ENCODE data around the gene HNRNPLL.

HNRNPLL gene

DNA sequence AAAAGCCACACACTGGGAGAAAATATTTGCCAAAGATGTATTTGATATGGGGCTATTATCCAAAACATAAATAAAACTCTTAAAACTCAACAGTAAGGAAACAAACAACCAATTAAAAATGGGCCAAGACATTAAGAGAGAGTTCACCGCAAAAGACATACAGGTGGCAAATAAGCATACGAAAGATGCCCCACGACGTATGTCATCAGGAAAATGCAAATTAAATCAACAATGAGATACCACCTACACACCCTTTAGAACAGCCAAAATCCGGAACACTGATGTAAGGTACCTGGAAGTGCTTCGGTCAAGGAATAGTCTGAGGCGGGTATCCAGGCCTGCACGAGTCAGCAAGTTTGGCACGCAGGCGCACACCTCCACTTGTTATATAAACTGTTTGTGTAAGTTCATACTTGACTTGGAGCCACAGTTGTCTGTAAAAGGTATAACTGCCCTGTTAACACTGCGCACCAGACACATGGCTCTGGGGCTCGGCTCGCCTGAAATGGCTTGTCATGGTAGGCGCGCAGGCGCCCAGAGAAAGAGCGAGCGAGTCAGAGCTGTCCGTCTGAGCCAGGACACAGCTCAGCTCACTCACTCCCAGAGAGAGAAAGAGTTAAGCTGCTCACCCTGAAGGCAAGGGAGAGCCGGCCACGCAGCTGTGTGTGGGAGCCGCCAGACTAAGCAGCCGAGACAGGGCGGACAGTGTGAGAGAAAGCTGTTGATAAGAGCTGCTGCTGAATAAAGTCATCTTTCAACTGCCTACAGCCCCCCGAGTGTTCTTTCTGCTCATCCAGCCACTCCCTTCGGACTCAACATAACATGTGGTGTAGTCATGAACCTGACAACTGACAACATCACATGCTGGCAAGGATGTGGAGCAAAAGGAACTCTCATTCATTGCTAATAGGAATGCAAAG lies 87.3 kb downstream of the HNRNPLL start:
- Histone ChIP-seq H3K79me2 (ENCODE audit: insufficient read depth, low read length) (no peaks in the 10 kb centered on the region), H2AFZ (ENCODE audit: low read length) (no peak overlapping the region), H3K9me3 (ENCODE audit: insufficient read depth, low read depth, low read length) (no peaks in the 10 kb centered on the region), H3K27me3 (ENCODE audit: insufficient read depth, low read length, poor library complexity, severe bottlenecking) (no peaks in the 10 kb centered on the region), H4K20me1 (ENCODE audit: insufficient read depth, low read length, poor library complexity, severe bottlenecking) (no peaks in the 10 kb centered on the region), H3K4me1 (ENCODE audit: insufficient read depth, low read length, poor library complexity, severe bottlenecking) (no peaks in the 10 kb centered on the region), H3K4me2 (ENCODE audit: low read depth, low read length, poor library complexity, severe bottlenecking) (no peak overlapping the region), H3F3A (ENCODE audit: low read depth) (no peaks in the 10 kb centered on the region), H3K4me3 (ENCODE audit: low read length, poor library complexity, severe bottlenecking) (no peak overlapping the region), H3K36me3 (ENCODE audit: insufficient read depth, low read length) (no peaks in the 10 kb centered on the region), H3K9ac (ENCODE audit: low read depth, low read length, poor library complexity, severe bottlenecking) (no peak overlapping the region), H3K9me2 (replicated peaks; ENCODE audit: low read depth, low read length) (no peaks in the 10 kb centered on the region)
- TF ChIP-seq, protein P1, sequence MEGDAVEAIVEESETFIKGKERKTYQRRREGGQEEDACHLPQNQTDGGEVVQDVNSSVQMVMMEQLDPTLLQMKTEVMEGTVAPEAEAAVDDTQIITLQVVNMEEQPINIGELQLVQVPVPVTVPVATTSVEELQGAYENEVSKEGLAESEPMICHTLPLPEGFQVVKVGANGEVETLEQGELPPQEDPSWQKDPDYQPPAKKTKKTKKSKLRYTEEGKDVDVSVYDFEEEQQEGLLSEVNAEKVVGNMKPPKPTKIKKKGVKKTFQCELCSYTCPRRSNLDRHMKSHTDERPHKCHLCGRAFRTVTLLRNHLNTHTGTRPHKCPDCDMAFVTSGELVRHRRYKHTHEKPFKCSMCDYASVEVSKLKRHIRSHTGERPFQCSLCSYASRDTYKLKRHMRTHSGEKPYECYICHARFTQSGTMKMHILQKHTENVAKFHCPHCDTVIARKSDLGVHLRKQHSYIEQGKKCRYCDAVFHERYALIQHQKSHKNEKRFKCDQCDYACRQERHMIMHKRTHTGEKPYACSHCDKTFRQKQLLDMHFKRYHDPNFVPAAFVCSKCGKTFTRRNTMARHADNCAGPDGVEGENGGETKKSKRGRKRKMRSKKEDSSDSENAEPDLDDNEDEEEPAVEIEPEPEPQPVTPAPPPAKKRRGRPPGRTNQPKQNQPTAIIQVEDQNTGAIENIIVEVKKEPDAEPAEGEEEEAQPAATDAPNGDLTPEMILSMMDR (conservative IDR thresholded peaks at IDR 0.05; ENCODE audit: low read length), result no peak
- TF ChIP-seq EZH2phosphoT487 (IDR thresholded peaks at IDR 0.05; ENCODE audit: borderline replicate concordance), result no peak

DNA sequence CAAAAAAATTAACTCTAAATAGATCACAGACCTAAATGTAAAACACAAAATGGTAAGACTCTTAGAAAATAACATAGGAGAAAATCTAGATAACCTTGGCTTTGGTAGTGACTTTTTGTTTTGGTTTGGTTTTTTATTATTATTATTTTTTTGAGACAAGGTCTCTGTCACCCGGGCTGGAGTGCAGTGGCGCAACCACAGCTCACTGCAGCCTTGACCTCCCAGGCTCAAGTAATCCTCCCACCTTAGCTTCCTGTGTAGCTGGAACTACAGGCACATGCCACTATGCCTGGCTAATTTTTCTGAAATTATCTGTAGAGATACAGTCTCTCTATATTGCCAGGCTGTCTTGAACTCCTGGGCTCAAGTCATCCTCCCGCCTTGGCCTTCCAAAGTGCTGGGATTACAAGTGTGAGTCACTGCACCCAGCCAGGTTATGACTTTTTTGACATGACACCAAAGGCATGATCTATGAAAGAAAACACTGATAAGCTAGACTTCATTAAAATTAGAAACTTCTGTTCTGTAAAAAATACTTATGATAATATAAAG lies 88.0 kb downstream of the HNRNPLL start:
- Histone ChIP-seq H3K9me3 (ENCODE audit: insufficient read depth, low read depth, low read length) (no peaks in the 10 kb centered on the region), H2AFZ (ENCODE audit: low read length) (no peak overlapping the region), H3K79me2 (ENCODE audit: insufficient read depth, low read length) (no peaks in the 10 kb centered on the region), H3K4me1 (ENCODE audit: insufficient read depth, low read length, poor library complexity, severe bottlenecking) (no peaks in the 10 kb centered on the region), H3K36me3 (ENCODE audit: insufficient read depth, low read length) (no peaks in the 10 kb centered on the region), H4K20me1 (ENCODE audit: insufficient read depth, low read length, poor library complexity, severe bottlenecking) (no peaks in the 10 kb centered on the region), H3K9me2 (replicated peaks; ENCODE audit: low read depth, low read length) (no peaks in the 10 kb centered on the region), H3K9ac (ENCODE audit: low read depth, low read length, poor library complexity, severe bottlenecking) (no peak overlapping the region), H3K4me2 (ENCODE audit: low read depth, low read length, poor library complexity, severe bottlenecking) (no peak overlapping the region), H3K4me3 (ENCODE audit: low read length, poor library complexity, severe bottlenecking) (no peak overlapping the region), H3K27me3 (ENCODE audit: insufficient read depth, low read length, poor library complexity, severe bottlenecking) (no peaks in the 10 kb centered on the region), H3F3A (ENCODE audit: low read depth) (no peaks in the 10 kb centered on the region)
- TF ChIP-seq EZH2phosphoT487 (IDR thresholded peaks at IDR 0.05; ENCODE audit: borderline replicate concordance), result no peak
- TF ChIP-seq, protein P1 (conservative IDR thresholded peaks at IDR 0.05; ENCODE audit: low read length), result no peak

DNA sequence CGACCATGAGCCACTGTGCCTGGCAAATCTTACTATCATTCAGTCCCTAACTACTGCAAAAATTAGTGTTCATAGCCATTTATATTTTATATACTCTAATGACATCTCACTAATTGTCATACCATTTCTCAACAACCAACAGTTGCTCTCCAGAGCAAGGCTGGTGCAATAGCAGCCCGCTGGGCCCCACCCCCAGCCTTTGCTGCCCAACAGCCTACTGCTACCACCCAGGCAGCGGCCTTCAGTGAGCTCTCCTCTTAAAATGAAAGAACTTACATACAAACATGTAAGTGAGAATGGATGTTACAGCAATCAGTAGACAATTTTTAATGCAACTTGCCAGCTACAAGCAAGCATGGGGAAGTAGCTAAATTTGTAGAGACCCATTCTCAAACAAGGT lies 90.5 kb downstream of the HNRNPLL start:
- TF ChIP-seq, protein P1 (conservative IDR thresholded peaks at IDR 0.05; ENCODE audit: low read length), result no peak
- no peak for TF ChIP-seq EZH2phosphoT487 (IDR thresholded peaks at IDR 0.05; ENCODE audit: borderline replicate concordance)
- Histone ChIP-seq H3K9ac (ENCODE audit: low read depth, low read length, poor library complexity, severe bottlenecking) (no peak overlapping the region), H3K4me2 (ENCODE audit: low read depth, low read length, poor library complexity, severe bottlenecking) (no peak overlapping the region), H3K4me1 (ENCODE audit: insufficient read depth, low read length, poor library complexity, severe bottlenecking) (peaks cover 3% of the 10 kb centered on the region), H3F3A (ENCODE audit: low read depth) (no peaks in the 10 kb centered on the region), H3K27me3 (ENCODE audit: insufficient read depth, low read length, poor library complexity, severe bottlenecking) (no peaks in the 10 kb centered on the region), H3K36me3 (ENCODE audit: insufficient read depth, low read length) (no peaks in the 10 kb centered on the region), H3K9me2 (replicated peaks; ENCODE audit: low read depth, low read length) (no peaks in the 10 kb centered on the region), H3K4me3 (ENCODE audit: low read length, poor library complexity, severe bottlenecking) (no peak overlapping the region), H3K9me3 (ENCODE audit: insufficient read depth, low read depth, low read length) (no peaks in the 10 kb centered on the region), H3K79me2 (ENCODE audit: insufficient read depth, low read length) (no peaks in the 10 kb centered on the region), H4K20me1 (ENCODE audit: insufficient read depth, low read length, poor library complexity, severe bottlenecking) (no peaks in the 10 kb centered on the region), H2AFZ (ENCODE audit: low read length) (no peak overlapping the region; the same call in 1 of the 2 replicates)

Measured in Loucy (cell line).